Activated CD8-positive, alpha-beta T cell treated with anti-CD3 and anti-CD28 coated beads for 36 hours (primary cell): ENCODE data around the gene CYTH3. TPM values are rescaled to one million over a fixed set of nuclear protein-coding genes. Genes with fewer than 3 reads are reported as not detected.

Source experiments
- ATAC-seq: fragments of 200-7000 bp; cut with Tn5 transposase; one replicate; pipeline ENCODE4 v1.10.0; 2021; ENCODE audit warnings: mild to moderate bottlenecking, moderate library complexity
- CTCF ChIA-PET: fragments of 350-600 bp; sonication (Branson Sonifier 250); formaldehyde crosslinking; loops from one replicate; lab custom pipeline; 2021; ENCODE audit warnings: antibody characterized with exemption; lab: Charles Lee
- POLR2A ChIA-PET: fragments of 350-600 bp; sonication (Branson Sonifier 250); formaldehyde crosslinking; loops from one replicate; lab custom pipeline; 2021; ENCODE audit warnings: antibody characterized with exemption; lab: Charles Lee
- DNase-seq: peaks from one replicate; pipeline ENCODE4 v3.0.0-alpha.2; 2020
- H3K27ac Mint-ChIP-seq: one replicate; pipeline ENCODE4 v1.8.0; 2021; ENCODE audit warnings: mild to moderate bottlenecking, mixed read lengths
- H3K27me3 Mint-ChIP-seq: one replicate; pipeline ENCODE4 v1.8.0; 2021; ENCODE audit warnings: mixed read lengths
- H3K36me3 Mint-ChIP-seq: one replicate; pipeline ENCODE4 v1.8.0; 2021; ENCODE audit warnings: low read depth, mixed read lengths
- H3K4me1 Mint-ChIP-seq: one replicate; pipeline ENCODE4 v1.8.0; 2021; ENCODE audit warnings: low read depth, mixed read lengths
- H3K4me3 Mint-ChIP-seq: one replicate; pipeline ENCODE4 v1.8.0; 2021; ENCODE audit warnings: mild to moderate bottlenecking, moderate library complexity, mixed read lengths
- H3K9me3 Mint-ChIP-seq: one replicate; pipeline ENCODE4 v1.8.0; 2021; ENCODE audit warnings: mixed read lengths
- intact Hi-C: fragments of 100-400 bp; cut with micrococcal nuclease; formaldehyde crosslinking; loops from one replicate; pipeline ENCODE4 v1.10.0; 2022
- total RNA-seq, 2 experiments: library from RNA; stranded (reverse); gene quantifications; one replicate each; pipeline ENCODE4 v1.2.3, GENCODE V29; 2021
- TF ChIP-seq, protein P1 (sequence below): fragments of 200-600 bp; IDR thresholded peaks from one replicate; pipeline ENCODE4 v1.8.0; 2022; ENCODE audit warnings: antibody characterized with exemption, mild to moderate bottlenecking

The CYTH3 gene
- total RNA-seq, 2 experiments from 2014 or later: 0.92 to 2.3 TPM

- Mint-ChIP-seq H3K27ac (no peak overlapping the region), H3K9me3 (no peaks in the 10 kb centered on the region), H3K36me3 (no peaks in the 10 kb centered on the region), H3K4me1 (peaks cover 17% of the 10 kb centered on the region), H3K27me3 (peaks cover 26% of the 10 kb centered on the region), H3K4me3 (peak overlapping the region; percentile 79)
- ChIA-PET POLR2A (interaction anchor here (0.6 kb wide), 1 partner anchor 55 kb away, joined by 3 read pairs; no protein-coding TSS in a partner anchor), CTCF (interaction anchor here (0.9 to 2.1 kb wide), 5 partner anchors 9 to 164 kb away, joined by 3 to 7 read pairs (median 4); no protein-coding TSS in a partner anchor)
- TF ChIP-seq, protein P1, sequence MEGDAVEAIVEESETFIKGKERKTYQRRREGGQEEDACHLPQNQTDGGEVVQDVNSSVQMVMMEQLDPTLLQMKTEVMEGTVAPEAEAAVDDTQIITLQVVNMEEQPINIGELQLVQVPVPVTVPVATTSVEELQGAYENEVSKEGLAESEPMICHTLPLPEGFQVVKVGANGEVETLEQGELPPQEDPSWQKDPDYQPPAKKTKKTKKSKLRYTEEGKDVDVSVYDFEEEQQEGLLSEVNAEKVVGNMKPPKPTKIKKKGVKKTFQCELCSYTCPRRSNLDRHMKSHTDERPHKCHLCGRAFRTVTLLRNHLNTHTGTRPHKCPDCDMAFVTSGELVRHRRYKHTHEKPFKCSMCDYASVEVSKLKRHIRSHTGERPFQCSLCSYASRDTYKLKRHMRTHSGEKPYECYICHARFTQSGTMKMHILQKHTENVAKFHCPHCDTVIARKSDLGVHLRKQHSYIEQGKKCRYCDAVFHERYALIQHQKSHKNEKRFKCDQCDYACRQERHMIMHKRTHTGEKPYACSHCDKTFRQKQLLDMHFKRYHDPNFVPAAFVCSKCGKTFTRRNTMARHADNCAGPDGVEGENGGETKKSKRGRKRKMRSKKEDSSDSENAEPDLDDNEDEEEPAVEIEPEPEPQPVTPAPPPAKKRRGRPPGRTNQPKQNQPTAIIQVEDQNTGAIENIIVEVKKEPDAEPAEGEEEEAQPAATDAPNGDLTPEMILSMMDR: no peak
- DNase-seq: peak; percentile 53
- intact Hi-C loops: no loop called here
- peak; percentile 52 for ATAC-seq
Measured at GRCh38 chr7:6271060-6271658, 1.3 kb downstream of the CYTH3 start.

DNA sequence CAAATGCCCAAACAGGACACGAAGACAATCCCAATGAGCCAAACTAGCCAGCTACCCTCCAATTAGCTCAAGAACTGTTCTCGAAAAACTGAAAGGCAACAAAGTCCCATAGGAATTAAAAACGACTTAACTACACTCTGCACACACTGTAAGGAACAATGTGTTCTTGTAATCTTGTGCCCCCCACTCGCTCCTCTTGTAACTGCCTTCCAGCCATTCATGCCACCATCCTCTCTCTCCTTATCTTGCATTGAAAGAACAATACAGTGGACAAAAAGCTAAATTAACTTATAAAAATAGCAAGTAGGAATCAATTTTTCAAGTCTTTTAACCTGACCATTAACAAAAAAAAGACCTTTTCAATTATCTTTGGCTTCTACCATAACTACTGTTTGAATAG lies 2.9 kb downstream of the CYTH3 start:
- Mint-ChIP-seq H3K27me3 (peaks cover 26% of the 10 kb centered on the region), H3K36me3 (no peaks in the 10 kb centered on the region), H3K4me3 (no peak overlapping the region), H3K27ac (no peak overlapping the region), H3K4me1 (peaks cover 17% of the 10 kb centered on the region), H3K9me3 (no peaks in the 10 kb centered on the region)
- intact Hi-C loops: no loop called here
- DNase-seq: no peak
- CTCF ChIA-PET: interaction anchor here (1.7 to 2.4 kb wide), 2 partner anchors 9 to 21 kb away, joined by 5 to 9 read pairs; no protein-coding TSS in a partner anchor
- TF ChIP-seq, protein P1: no peak
- POLR2A ChIA-PET: interaction anchor here (0.7 to 1.7 kb wide), 2 partner anchors 14 to 49 kb away, joined by 3 to 4 read pairs; no protein-coding TSS in a partner anchor
- ATAC-seq: no peak

GRCh38 chr7:6268907-6269306 lies 3.5 kb downstream of the CYTH3 start:
- no peaks in the 10 kb centered on the region for H3K36me3 Mint-ChIP-seq
- no peak overlapping the region for H3K4me3 Mint-ChIP-seq
- ChIA-PET CTCF (interaction anchor here (2.4 kb wide), 1 partner anchor 9 kb away, joined by 9 read pairs; no protein-coding TSS in a partner anchor), POLR2A (interaction anchor here (1.7 kb wide), 1 partner anchor 14 kb away, joined by 4 read pairs; no protein-coding TSS in a partner anchor)
- peaks cover 24% of the 10 kb centered on the region for H3K27me3 Mint-ChIP-seq
- H3K27ac Mint-ChIP-seq: no peak overlapping the region
- intact Hi-C loops: no loop called here
- H3K9me3 Mint-ChIP-seq: no peaks in the 10 kb centered on the region
- H3K4me1 Mint-ChIP-seq: peaks cover 17% of the 10 kb centered on the region
- DNase-seq (no peak), ATAC-seq (no peak)
- TF ChIP-seq, protein P1: no peak

DNA sequence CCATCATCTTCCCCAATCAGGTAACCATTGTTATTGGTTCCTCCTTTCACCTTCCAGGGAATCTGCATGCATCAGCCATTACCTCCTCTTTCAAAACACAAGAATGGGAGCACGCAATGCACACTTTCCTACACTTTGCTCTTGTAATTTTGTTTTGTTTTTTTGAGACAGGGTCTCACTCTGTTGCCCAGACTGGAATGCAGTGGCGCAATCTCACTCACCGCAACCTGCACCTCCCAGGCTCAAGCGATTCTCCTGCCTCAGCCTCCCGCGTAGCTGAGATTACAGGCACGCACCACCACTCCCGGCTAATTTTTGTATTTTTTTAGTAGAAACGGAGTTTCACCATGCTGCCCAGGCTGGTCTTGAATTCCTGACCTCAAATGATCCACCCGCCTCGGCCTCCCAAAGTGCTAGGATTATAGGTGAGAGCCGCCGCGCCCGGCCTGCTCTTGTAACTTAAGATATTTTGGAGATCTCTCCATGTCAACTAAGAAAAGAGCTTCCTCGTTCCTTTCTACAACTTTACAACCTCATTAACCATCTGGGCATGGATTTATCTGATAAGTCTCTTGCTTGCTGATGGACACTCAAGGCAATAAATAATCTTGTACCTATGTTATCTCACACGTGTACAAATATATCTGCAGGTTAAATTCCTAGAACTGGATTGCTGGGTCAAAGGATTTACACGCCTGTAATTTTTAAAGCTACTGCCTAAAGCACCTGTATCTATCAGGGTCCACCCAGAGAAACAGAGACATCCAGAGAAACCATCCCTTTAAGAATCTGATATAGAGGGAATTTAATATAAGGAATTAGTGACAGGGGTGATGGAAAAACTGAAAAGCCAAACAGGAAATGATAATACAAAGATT lies 4.2 kb downstream of the CYTH3 start:
- peaks cover 17% of the 10 kb centered on the region for H3K4me1 Mint-ChIP-seq
- H3K4me3 Mint-ChIP-seq: no peak overlapping the region
- ChIA-PET CTCF (interaction anchor here (2.4 kb wide), 1 partner anchor 8 kb away, joined by 9 read pairs; no protein-coding TSS in a partner anchor), POLR2A (no interaction called here)
- H3K27me3 Mint-ChIP-seq: peaks cover 24% of the 10 kb centered on the region
- H3K36me3 Mint-ChIP-seq: no peaks in the 10 kb centered on the region
- H3K9me3 Mint-ChIP-seq: no peaks in the 10 kb centered on the region
- intact Hi-C loops: no loop called here
- no peak for ATAC-seq
- TF ChIP-seq, protein P1: no peak
- no peak overlapping the region for H3K27ac Mint-ChIP-seq
- no peak for DNase-seq
